ENCODE measurements around the gene PPRC1.

DNA sequence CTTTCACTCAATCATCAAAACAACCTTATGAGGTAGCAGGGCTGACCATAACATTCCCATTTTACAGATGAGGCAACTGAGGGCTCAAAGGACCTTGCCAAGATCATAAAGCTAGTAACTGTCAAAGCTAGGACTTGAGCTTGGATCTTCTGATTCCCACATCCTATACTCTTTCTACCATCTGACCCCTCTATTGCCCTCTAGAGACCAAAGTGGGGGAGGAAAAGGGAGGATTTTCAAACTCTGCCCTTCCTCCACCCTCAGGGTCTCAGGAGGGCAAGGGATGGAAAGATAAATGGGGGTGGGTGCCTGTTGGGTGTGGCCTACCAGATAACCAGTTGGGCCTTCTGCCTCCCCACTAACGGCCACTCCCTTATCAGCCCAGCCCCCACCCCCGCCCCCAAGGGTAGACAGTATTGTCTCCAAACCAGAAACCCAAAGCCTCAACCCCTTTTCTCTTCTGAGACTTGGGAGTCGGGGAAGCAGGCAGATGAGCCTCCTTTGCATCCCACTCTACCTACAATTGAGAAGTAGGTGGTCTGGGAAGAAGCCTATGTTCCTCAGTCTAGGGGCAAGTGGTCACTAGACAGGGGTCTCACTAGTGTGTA is 20.5 kb upstream of the PPRC1 start:
- TF ChIP-seq, protein P1, sequence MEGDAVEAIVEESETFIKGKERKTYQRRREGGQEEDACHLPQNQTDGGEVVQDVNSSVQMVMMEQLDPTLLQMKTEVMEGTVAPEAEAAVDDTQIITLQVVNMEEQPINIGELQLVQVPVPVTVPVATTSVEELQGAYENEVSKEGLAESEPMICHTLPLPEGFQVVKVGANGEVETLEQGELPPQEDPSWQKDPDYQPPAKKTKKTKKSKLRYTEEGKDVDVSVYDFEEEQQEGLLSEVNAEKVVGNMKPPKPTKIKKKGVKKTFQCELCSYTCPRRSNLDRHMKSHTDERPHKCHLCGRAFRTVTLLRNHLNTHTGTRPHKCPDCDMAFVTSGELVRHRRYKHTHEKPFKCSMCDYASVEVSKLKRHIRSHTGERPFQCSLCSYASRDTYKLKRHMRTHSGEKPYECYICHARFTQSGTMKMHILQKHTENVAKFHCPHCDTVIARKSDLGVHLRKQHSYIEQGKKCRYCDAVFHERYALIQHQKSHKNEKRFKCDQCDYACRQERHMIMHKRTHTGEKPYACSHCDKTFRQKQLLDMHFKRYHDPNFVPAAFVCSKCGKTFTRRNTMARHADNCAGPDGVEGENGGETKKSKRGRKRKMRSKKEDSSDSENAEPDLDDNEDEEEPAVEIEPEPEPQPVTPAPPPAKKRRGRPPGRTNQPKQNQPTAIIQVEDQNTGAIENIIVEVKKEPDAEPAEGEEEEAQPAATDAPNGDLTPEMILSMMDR (IDR thresholded peaks at IDR 0.05; ENCODE audit: low read length), result peak; percentile 14; the same call in 1 of the 2 replicates
- TF ChIP-seq EZH2 (IDR thresholded peaks at IDR 0.05; ENCODE audit: borderline replicate concordance, low read length), result no peak
